Measurements from ENCODE around the gene MRFAP1L1. TPM values are rescaled to one million over a fixed set of nuclear protein-coding genes. Genes with fewer than 3 reads are reported as not detected.
A peak's percentile ranks its signal among the peaks of the same experiment; 100 is the strongest.
"Not testable (repeated sequence)": the region's sequence is repeated elsewhere in the genome, so short reads cannot be mapped to it uniquely, and the experiment has no call there.

The MRFAP1L1 gene
- polyA plus RNA-seq, 3 donors, result 7.6 to 19.1 (median 13.8) TPM

DNA sequence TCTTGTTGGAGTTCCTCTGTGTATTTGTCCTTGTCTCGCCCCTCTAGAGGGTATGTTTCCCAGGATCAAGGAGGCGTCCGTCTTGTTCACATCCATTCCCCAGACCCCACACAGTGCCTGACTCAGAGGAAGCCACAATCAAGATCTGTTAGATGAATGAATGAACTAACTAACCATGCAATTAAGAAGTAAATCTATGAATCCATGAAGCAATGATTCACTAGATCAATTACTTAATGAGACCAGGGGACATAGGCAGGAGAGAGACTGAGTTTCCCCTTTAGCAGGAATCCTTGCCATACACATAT lies 18.2 kb upstream of the MRFAP1L1 start:
- Mint-ChIP-seq H3K27ac (peak overlapping the region in 1 of 7 donors; percentile 52), H3K4me3 (no peak overlapping the region), H3K4me1 (peaks cover 9% of the 10 kb centered on the region), H3K36me3 (no peaks in the 10 kb centered on the region), H3K9me3 (peaks cover 0 to 4% (median 0%) of the 10 kb centered on the region in 7 donors), H3K27me3 (ENCODE audit: low read depth in 3 of 3) (peaks cover 0 to 12% (median 5%) of the 10 kb centered on the region in 3 donors)
- no peak overlapping the region for H2AFZ ChIP-seq (ENCODE audit: insufficient read depth, low read depth, low read length, poor library complexity, severe bottlenecking)
- TF ChIP-seq, protein P1, sequence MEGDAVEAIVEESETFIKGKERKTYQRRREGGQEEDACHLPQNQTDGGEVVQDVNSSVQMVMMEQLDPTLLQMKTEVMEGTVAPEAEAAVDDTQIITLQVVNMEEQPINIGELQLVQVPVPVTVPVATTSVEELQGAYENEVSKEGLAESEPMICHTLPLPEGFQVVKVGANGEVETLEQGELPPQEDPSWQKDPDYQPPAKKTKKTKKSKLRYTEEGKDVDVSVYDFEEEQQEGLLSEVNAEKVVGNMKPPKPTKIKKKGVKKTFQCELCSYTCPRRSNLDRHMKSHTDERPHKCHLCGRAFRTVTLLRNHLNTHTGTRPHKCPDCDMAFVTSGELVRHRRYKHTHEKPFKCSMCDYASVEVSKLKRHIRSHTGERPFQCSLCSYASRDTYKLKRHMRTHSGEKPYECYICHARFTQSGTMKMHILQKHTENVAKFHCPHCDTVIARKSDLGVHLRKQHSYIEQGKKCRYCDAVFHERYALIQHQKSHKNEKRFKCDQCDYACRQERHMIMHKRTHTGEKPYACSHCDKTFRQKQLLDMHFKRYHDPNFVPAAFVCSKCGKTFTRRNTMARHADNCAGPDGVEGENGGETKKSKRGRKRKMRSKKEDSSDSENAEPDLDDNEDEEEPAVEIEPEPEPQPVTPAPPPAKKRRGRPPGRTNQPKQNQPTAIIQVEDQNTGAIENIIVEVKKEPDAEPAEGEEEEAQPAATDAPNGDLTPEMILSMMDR (IDR thresholded peaks at IDR 0.05), result no peak
- no peak overlapping the region for H3K4me3 ChIP-seq (replicated peaks in 1 of 3; ENCODE audit: low read depth in 2 of 3, low read length in 3 of 3)
- H3K36me3 ChIP-seq (replicated peaks in 1 of 2; ENCODE audit: control insufficient read depth in 1 of 2, insufficient read depth in 2 of 2, low read length in 2 of 2), result no peaks in the 10 kb centered on the region
- peaks cover 6 to 9% of the 10 kb centered on the region in 2 donors for H3K4me1 ChIP-seq (ENCODE audit: control insufficient read depth in 1 of 2, insufficient read depth in 2 of 2, low read length in 2 of 2)
- H3K9ac ChIP-seq (ENCODE audit: insufficient read depth, low read length, poor library complexity, severe bottlenecking), result no peak overlapping the region
- no CpG with 5 or more reads among the region's 3 CpGs for WGBS (ENCODE audit: insufficient coverage)
- intact Hi-C loops (cut with micrococcal nuclease), result loop anchor here in 1 of 2 donors (5.0 kb wide), 1 partner anchor 54 kb away; the partner anchor contains the start of gene KIAA0232
- H3K4me2 ChIP-seq (replicated peaks; ENCODE audit: extremely low read depth, low read length, poor library complexity, severe bottlenecking), result no peak overlapping the region
- no peaks in the 10 kb centered on the region for H4K20me1 ChIP-seq (ENCODE audit: insufficient read depth, low read length)
- H3K79me2 ChIP-seq (ENCODE audit: insufficient read depth, low read length), result no peaks in the 10 kb centered on the region
- H3K27me3 ChIP-seq (ENCODE audit: control insufficient read depth in 2 of 2, insufficient read depth in 2 of 2, low read length in 2 of 2), result no peaks in the 10 kb centered on the region
- no peaks in the 10 kb centered on the region for H3K9me3 ChIP-seq (replicated peaks in 1 of 2; ENCODE audit: control insufficient read depth in 1 of 2, insufficient read depth in 1 of 2, low read length in 2 of 2)
- H3K27ac ChIP-seq (ENCODE audit: low read depth in 1 of 2, low read length in 2 of 2), result no peak overlapping the region
- DNase-seq, result no peak

DNA sequence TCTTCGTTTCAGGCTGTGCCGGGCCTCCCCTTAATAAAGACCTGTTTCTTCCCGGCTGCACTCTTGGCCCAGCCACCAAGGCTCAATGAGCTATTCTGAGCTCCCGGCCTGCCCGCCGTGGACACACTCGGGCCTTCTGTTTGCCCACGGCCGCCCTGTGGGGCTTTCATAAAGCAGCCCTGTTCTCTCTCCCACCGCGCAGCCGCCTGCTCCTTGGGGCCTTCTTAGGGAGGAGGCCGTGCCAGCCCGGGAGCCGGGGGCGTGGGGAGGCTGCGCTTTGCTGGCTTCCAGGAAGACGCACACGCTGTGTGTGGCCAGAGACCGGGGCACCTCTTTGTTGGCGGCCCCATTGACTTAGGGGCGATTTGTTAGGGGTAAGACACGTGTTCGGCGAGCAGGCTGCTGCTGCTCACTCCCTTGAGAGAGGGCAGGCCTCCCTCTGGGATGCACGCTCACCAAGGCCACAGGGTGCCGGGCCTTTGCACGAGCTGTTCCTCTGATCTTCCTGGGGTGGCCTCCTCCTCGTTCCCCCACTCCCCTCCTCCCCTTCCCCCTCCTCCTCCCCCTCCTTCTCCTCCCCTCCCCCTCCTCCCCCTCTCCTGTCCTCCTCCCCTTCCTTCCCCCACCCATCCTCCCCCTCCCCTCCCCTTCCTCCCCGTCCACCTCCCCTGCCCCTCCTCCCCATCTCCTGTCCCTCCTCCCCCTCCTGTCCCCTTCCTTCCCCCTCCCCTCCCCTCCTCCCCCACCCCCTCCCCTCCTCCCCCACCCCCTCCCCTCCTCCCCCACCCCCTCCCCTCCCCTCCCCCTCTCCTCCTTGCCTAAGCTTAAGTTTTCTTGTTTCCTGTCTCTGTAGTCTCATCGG lies 17.6 kb upstream of the MRFAP1L1 start:
- no peak overlapping the region for H3K4me2 ChIP-seq (replicated peaks; ENCODE audit: extremely low read depth, low read length, poor library complexity, severe bottlenecking)
- H3K9ac ChIP-seq (ENCODE audit: insufficient read depth, low read length, poor library complexity, severe bottlenecking), result no peak overlapping the region
- peaks cover 0 to 4% (median 0%) of the 10 kb centered on the region in 7 donors for H3K9me3 Mint-ChIP-seq
- H2AFZ ChIP-seq (ENCODE audit: insufficient read depth, low read depth, low read length, poor library complexity, severe bottlenecking), result no peak overlapping the region
- H3K79me2 ChIP-seq (ENCODE audit: insufficient read depth, low read length), result no peaks in the 10 kb centered on the region
- no peaks in the 10 kb centered on the region for H3K9me3 ChIP-seq (replicated peaks in 1 of 2; ENCODE audit: control insufficient read depth in 1 of 2, insufficient read depth in 1 of 2, low read length in 2 of 2)
- TF ChIP-seq, protein P1 (IDR thresholded peaks at IDR 0.05), result no peak
- no peaks in the 10 kb centered on the region for H3K36me3 Mint-ChIP-seq
- 91% methylated on average over 18 of the region's 31 CpGs for WGBS (ENCODE audit: insufficient coverage)
- no peaks in the 10 kb centered on the region for H3K36me3 ChIP-seq (replicated peaks in 1 of 2; ENCODE audit: control insufficient read depth in 1 of 2, insufficient read depth in 2 of 2, low read length in 2 of 2)
- no peak overlapping the region for H3K27ac ChIP-seq (ENCODE audit: low read depth in 1 of 2, low read length in 2 of 2)
- intact Hi-C loops (cut with micrococcal nuclease), result loop anchor here in 1 of 2 donors (5.0 kb wide), 1 partner anchor 55 kb away; the partner anchor contains the start of gene KIAA0232
- no peaks in the 10 kb centered on the region for H4K20me1 ChIP-seq (ENCODE audit: insufficient read depth, low read length)
- H3K27me3 Mint-ChIP-seq (ENCODE audit: low read depth in 3 of 3), result peaks cover 0 to 12% (median 5%) of the 10 kb centered on the region in 3 donors
- H3K27ac Mint-ChIP-seq, result peak overlapping the region in 1 of 7 donors; percentile 52
- DNase-seq, result no peak
- H3K4me1 Mint-ChIP-seq, result peaks cover 3% of the 10 kb centered on the region
- no peaks in the 10 kb centered on the region for H3K27me3 ChIP-seq (ENCODE audit: control insufficient read depth in 2 of 2, insufficient read depth in 2 of 2, low read length in 2 of 2)
- no peak overlapping the region for H3K4me3 Mint-ChIP-seq
- peaks cover under 1 to 3% of the 10 kb centered on the region in 2 donors for H3K4me1 ChIP-seq (ENCODE audit: control insufficient read depth in 1 of 2, insufficient read depth in 2 of 2, low read length in 2 of 2)
- H3K4me3 ChIP-seq (replicated peaks in 1 of 3; ENCODE audit: low read depth in 2 of 3, low read length in 3 of 3), result no peak overlapping the region

DNA sequence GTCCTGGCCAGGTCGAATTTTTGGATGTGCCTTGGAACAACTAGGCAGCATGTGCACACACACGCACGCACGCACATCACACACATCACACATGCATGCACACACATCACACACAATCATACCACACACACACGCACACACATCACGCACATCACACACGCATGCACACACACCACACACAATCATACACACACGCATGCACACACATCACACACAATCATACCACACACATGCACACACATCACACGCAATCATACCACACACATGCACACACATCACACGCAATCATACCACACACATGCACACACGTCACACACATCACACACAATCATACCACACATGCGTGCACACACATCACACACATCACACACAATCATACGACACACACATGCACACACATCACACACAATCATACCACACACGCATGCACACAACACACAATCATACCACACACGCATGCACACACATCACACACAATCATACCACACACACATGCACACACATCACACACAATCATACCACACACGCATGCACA lies 15.8 kb upstream of the MRFAP1L1 start:
- H3K36me3 Mint-ChIP-seq; DNase-seq; H3K4me3 ChIP-seq (replicated peaks in 1 of 3; ENCODE audit: low read depth in 2 of 3, low read length in 3 of 3); H3K4me1 ChIP-seq (ENCODE audit: control insufficient read depth in 1 of 2, insufficient read depth in 2 of 2, low read length in 2 of 2); H3K9ac ChIP-seq (ENCODE audit: insufficient read depth, low read length, poor library complexity, severe bottlenecking); H3K27ac Mint-ChIP-seq; H2AFZ ChIP-seq (ENCODE audit: insufficient read depth, low read depth, low read length, poor library complexity, severe bottlenecking); H3K36me3 ChIP-seq (replicated peaks in 1 of 2; ENCODE audit: control insufficient read depth in 1 of 2, insufficient read depth in 2 of 2, low read length in 2 of 2); H3K9me3 ChIP-seq (replicated peaks in 1 of 2; ENCODE audit: control insufficient read depth in 1 of 2, insufficient read depth in 1 of 2, low read length in 2 of 2); H3K9me3 Mint-ChIP-seq; H4K20me1 ChIP-seq (ENCODE audit: insufficient read depth, low read length); H3K4me3 Mint-ChIP-seq; H3K4me2 ChIP-seq (replicated peaks; ENCODE audit: extremely low read depth, low read length, poor library complexity, severe bottlenecking); H3K79me2 ChIP-seq (ENCODE audit: insufficient read depth, low read length); H3K27me3 Mint-ChIP-seq (ENCODE audit: low read depth in 3 of 3); H3K4me1 Mint-ChIP-seq; H3K27ac ChIP-seq (ENCODE audit: low read depth in 1 of 2, low read length in 2 of 2); H3K27me3 ChIP-seq (ENCODE audit: control insufficient read depth in 2 of 2, insufficient read depth in 2 of 2, low read length in 2 of 2): not testable (repeated sequence)
- intact Hi-C loops (cut with micrococcal nuclease), result loop anchor here in 1 of 2 donors (5.0 kb wide), 1 partner anchor 57 kb away; the partner anchor contains the start of gene KIAA0232
- WGBS (ENCODE audit: insufficient coverage), result 89% methylated on average over 8 of the region's 16 CpGs
